HG03108 (cell line): Measurements from ENCODE around the gene FGG.
"Not testable (repeated sequence)": the region's sequence is repeated elsewhere in the genome, so short reads cannot be mapped to it uniquely, and the experiment has no call there.

Source experiments
- ATAC-seq: cut with Tn5 transposase; IDR thresholded peaks from one replicate; pipeline ENCODE4 v1.9.1; 2021; ENCODE audit warnings: moderate library complexity; ENCODE audit not compliant: unreplicated experiment

Gene FGG

DNA sequence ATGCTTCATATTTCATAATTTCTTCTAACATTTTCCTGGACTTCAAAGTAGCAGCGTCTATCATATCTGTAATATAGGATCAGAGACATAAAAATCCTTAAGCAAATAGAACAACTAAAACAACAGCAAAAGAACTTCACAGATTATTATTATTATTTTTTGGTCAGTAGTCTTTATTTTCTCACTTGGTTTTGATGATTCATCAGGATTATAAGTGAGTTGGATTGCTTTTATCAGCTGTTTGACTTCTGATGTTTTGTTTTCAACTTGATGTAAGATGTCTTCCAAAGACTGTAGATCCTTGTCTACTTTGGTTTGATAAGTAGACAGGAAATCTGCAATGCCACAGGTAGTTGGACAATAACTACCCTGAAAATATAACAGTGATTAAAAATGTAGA is 623 bp downstream of the FGG start:
- ATAC-seq, result no peak

GRCh38 chr4:154610582-154610981 is 1.9 kb downstream of the FGG start:
- no peak for ATAC-seq

DNA sequence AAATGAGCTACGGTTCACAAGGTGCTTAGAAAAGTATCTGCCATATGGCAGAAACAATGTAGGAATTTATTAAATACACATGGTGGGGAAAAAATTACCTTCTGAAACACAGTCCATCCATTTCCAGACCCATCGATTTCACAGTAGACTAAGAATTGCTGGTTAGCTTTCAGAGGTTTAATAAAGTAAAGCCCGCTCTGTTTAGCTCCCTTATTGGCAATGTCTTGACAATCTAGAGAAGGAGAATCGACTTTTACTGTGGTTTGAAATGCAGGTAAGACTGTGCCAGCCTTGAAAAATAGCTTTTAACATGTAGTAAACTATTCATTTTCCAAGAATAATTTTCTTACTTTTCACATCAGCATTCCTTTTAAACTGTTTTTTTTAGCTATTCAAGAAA is 2.9 kb downstream of the FGG start:
- no peak for ATAC-seq

GRCh38 chr4:154608361-154609252 is 3.8 kb downstream of the FGG start:
- no peak for ATAC-seq

DNA sequence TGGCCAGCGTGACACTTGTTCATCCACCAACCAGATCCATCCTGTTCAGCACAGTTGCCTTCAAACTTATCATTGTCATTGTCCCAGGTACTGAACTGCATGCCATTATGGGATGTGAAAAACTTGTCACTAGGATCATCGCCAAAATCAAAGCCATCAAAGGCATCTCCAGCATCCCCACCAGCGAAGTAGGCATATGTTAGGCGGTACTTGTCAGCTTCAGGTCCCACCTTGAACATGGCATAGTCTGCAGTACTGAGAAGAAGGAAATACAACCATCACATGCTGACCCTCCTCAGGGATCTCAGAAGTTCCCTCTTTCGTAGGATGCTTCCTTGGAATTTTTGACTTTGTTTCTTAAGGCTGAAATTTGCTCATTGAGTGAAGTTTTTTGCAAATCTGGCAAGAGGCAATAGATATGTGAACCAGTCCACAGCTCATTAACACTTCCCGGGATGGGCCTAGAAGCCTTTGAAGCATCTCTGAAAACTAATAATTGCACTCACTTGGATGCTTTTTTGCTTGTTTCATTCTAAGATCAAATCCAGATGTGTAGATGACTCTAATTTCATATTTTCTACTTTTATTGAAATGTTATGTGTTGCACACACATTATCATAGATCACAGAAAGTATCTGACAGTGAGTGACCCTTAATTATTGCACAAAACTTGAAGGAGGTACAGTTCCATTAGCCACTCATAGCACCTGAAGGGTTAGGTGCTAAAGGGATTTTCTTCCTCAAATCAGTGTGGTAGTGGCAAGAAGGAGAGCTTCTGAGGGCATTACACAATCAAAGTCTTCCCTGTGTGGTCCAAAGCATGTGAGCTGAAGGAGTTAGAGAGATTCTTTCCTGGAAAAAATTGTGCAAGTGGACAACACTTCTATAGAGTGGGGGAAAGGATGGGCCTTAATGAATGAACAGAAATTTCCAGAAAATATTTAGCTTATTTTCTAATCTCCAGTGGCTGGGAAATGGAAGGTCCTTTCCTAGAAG is 5.4 kb downstream of the FGG start:
- ATAC-seq, result no peak

- ATAC-seq, result no peak
These were observed 7.7 kb downstream of the FGG start for GRCh38 chr4:154604696-154605200.

GRCh38 chr4:154603033-154603943 is 9.2 kb downstream of the FGG start:
- no peak for ATAC-seq

- no peak for ATAC-seq
These were observed 9.9 kb downstream of the FGG start for GRCh38 chr4:154602404-154603020.

- ATAC-seq, result no peak
These were observed 14.4 kb downstream of the FGG start for GRCh38 chr4:154597798-154598774.

DNA sequence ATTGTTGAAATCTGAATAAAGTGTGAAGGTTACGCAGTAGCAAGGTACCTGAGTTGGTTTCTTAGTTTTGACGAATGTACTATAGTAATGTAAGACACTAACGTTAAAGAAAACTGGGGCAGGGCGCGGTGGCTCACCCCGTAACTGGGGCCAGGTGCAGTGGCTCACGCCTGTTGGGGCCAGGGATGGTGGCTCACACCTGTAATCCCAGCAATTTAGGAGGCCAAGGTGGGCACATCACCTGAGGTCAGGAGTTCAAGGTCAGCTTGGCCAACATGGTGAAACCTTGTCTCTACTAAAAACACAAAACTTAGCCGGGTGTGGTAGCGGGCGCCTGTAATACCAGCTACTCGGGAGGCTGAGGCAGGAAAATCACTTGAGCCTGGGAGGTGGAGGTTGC is 15.2 kb downstream of the FGG start:
- not testable (repeated sequence) for ATAC-seq

GRCh38 chr4:154595807-154596206 is 16.6 kb downstream of the FGG start:
- ATAC-seq, result no peak

GRCh38 chr4:154594343-154594742 is 18.1 kb downstream of the FGG start:
- ATAC-seq, result not testable (repeated sequence)

DNA sequence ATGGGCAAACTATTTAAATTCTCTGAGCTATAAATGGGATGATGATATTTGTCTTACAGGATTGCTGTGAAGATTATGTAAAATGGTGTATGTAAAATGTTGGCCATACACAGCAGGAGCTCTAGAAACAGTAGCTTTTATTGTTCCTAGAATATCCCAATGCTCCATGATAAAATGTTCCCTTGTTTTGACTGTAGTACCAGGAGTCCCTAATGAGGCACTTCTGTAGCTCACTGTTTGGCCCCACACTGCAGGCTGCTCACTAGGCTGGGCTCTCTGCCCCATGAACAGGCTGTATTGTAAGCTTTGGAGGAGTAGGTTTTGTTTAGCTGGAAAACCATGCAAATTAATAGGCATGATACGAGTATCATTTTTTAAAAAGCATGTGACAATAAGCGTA is 18.6 kb downstream of the FGG start:
- no peak for ATAC-seq

- no peak for ATAC-seq
These were observed 20.6 kb downstream of the FGG start for GRCh38 chr4:154591890-154592289.

- no peak for ATAC-seq
These were observed 22.0 kb downstream of the FGG start, which contains the start of gene FGA for GRCh38 chr4:154590329-154591006. Gene FGA (minus strand): TSS chr4:154590742. CDS start chr4:154590687, 55 bp downstream.

DNA sequence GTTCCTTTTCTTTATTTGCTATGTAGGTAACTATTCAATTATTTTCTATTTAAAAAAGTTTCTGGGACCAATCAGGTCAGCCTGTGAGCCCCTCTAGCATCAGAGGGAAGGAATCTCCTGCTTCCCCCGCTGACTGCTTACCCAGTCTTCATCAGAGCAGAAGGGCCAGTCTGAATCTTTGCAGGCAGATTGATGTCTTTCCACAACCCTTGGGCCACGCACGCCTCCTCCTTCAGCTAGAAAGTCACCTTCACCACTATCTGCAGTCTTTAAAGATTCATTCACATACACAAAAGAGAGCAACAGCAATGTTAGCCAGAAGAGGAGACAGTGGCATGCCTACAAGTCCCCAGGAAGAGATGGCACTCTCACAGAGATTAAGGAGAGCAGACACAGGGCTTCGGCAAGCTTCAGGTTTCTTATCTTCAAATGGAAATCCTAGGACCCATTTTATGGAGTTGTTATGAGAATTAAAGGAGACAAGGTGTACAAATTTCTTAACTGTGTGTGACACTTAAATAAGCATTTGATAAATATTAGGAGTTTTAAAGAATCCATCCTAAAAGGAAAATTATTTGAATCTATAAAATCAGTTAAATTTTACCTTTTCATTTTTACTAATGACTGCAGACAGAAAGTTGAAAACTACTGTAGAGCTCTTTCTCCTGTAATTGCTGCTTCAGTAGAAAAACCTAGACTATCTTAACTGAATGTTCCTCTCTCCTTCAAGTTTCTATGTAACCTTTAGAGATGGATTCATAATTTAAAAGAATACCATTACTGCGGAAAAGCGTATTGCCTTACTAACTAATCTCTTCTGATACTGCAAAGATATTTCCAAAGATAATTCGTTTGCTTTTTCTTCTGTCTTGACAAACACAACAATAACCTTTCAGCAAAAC is 22.9 kb downstream of the FGG start:
- no peak for ATAC-seq

- no peak for ATAC-seq
These were observed 24.3 kb downstream of the FGG start for GRCh38 chr4:154588198-154588597.
